ENCODE measurements around the gene SYNGR2. TPM values are rescaled to one million over a fixed set of nuclear protein-coding genes. Genes with fewer than 3 reads are reported as not detected.

SYNGR2 gene
- total and polyA plus RNA-seq, 2 donors (not counting 1 experiment from before 2014, with no cell fraction given), result 15.5 to 23.8 TPM

DNA sequence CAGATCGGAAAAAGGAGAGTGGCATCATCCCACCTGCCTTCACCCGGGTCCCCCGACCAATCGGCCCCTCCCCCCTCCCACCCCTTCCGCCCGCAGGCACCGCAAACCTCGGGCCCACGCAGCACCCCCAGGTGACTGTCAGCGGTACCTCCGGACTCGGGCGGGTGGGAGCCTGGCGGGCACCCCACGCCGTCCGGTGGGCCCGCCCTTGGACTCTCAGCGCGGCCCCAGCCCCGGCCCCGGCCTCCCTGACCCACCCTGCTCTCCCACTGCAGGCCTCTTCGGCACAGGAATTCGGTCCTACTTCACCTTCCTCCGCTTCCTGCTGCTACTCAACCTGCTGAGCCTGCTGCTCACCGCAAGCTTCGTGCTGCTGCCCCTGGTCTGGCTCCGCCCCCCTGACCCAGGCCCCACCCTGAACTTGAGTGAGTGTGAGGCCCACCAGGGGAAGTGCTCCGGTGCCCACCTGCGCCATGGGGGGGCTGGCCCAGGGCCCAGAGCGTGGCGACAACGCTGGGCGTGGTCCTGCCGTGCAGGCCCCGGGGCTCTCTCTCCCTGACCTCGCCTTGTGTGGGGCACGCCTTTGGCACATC, 36.2 kb upstream of the SYNGR2 start:
- Histone ChIP-seq H2AFZ (ENCODE audit: low read length) (no peak overlapping the region), H3K27me3 (ENCODE audit: control insufficient read depth, insufficient read depth, low read length) (peaks cover 28% of the 10 kb centered on the region), H3K79me2 (ENCODE audit: control insufficient read depth, insufficient read depth, low read length) (no peaks in the 10 kb centered on the region)

GRCh38 chr17:78132767-78133178, 35.6 kb upstream of the SYNGR2 start:
- no peak overlapping the region for H2AFZ ChIP-seq (ENCODE audit: low read length)
- no peaks in the 10 kb centered on the region for H3K36me3 ChIP-seq (ENCODE audit: control insufficient read depth, insufficient read depth, low read length)
- H3K4me1 ChIP-seq (ENCODE audit: control insufficient read depth, extremely low read depth, insufficient read depth, low read length), result peaks cover 2% of the 10 kb centered on the region
- H3K79me2 ChIP-seq (ENCODE audit: control insufficient read depth, insufficient read depth, low read length), result no peaks in the 10 kb centered on the region
- no peak for DNase-seq (ENCODE audit: low read depth in 2 of 2)
- no peaks in the 10 kb centered on the region for H4K20me1 ChIP-seq (ENCODE audit: control insufficient read depth, extremely low read depth, insufficient read depth, low read length)
- peaks cover 23% of the 10 kb centered on the region for H3K27me3 ChIP-seq (ENCODE audit: control insufficient read depth, insufficient read depth, low read length)
- no peak overlapping the region for H3K9ac ChIP-seq (ENCODE audit: insufficient read depth, low read length)
- TF ChIP-seq CTCF (conservative IDR thresholded peaks at IDR 0.05 in 1 of 2, IDR thresholded peaks at IDR 0.05 in 1 of 2; ENCODE audit: low read depth in 1 of 2, low read length in 2 of 2) (no peak), EZH2 (IDR thresholded peaks at IDR 0.05; ENCODE audit: low read length, missing control alignments) (peak; percentile 32)
- no peaks in the 10 kb centered on the region for H3K9me3 ChIP-seq (ENCODE audit: control insufficient read depth, insufficient read depth, low read depth, low read length)
- no peak overlapping the region for H3K4me2 ChIP-seq (ENCODE audit: extremely low read depth, insufficient read depth, low read length)
- no peak overlapping the region for H3K27ac ChIP-seq (ENCODE audit: insufficient read depth, low read length)
- no peak overlapping the region for H3K4me3 ChIP-seq (replicated peaks in 1 of 4; ENCODE audit: control extremely low read depth in 1 of 4, insufficient read depth in 1 of 4, low read depth in 3 of 4, low read length in 4 of 4)

More for the DNA sequence above, 36.2 kb upstream of the SYNGR2 start:
- TF ChIP-seq CTCF (conservative IDR thresholded peaks at IDR 0.05 in 1 of 2, IDR thresholded peaks at IDR 0.05 in 1 of 2; ENCODE audit: low read depth in 1 of 2, low read length in 2 of 2) (no peak), EZH2 (IDR thresholded peaks at IDR 0.05; ENCODE audit: low read length, missing control alignments) (no peak)
- no peaks in the 10 kb centered on the region for H3K36me3 ChIP-seq (ENCODE audit: control insufficient read depth, insufficient read depth, low read length)
- H3K4me3 ChIP-seq (replicated peaks in 1 of 4; ENCODE audit: control extremely low read depth in 1 of 4, insufficient read depth in 1 of 4, low read depth in 3 of 4, low read length in 4 of 4), result no peak overlapping the region
- peaks cover 2% of the 10 kb centered on the region for H3K4me1 ChIP-seq (ENCODE audit: control insufficient read depth, extremely low read depth, insufficient read depth, low read length)
- H3K27ac ChIP-seq (ENCODE audit: insufficient read depth, low read length), result no peak overlapping the region
- H3K4me2 ChIP-seq (ENCODE audit: extremely low read depth, insufficient read depth, low read length), result no peak overlapping the region
- no peaks in the 10 kb centered on the region for H4K20me1 ChIP-seq (ENCODE audit: control insufficient read depth, extremely low read depth, insufficient read depth, low read length)
- H3K9me3 ChIP-seq (ENCODE audit: control insufficient read depth, insufficient read depth, low read depth, low read length), result no peaks in the 10 kb centered on the region
- no peak overlapping the region for H3K9ac ChIP-seq (ENCODE audit: insufficient read depth, low read length)
- DNase-seq (ENCODE audit: low read depth in 2 of 2), result no peak

DNA sequence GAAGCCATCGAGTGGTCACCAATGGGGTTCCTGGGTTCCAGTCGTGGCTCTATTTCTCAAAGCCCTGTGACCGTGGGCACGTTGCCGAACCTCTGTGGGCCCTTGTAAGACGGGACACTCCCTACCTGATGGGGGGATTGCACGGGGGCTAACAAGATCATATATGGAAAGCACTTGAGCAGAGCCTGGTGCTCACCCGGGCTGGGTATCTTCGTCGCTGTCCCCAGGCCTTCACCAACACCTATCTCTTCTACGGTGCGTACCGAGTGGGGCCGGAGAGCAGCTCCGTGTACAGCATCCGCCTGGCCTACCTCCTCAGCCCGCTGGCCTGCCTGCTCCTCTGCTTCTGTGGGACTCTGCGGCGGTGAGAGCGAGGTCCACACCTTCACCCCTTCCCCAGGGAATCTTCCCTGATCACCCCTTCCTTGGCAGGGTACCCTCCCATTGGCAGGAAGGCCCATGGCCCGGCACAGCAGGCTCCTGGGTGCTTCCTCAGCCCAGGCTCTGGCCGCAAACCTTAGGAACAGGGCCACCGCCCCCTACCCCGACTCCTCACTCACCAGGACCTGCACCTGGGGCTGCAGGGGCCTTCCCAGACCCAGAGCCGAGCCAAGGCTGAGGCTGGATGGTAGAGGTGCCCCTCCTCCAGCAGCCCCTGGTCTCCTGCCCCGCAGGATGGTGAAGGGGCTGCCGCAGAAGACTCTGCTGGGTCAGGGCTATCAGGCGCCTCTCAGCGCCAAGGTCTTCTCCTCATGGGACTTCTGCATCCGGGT, 35.0 kb upstream of the SYNGR2 start:
- Histone ChIP-seq H3K79me2 (ENCODE audit: control insufficient read depth, insufficient read depth, low read length) (no peaks in the 10 kb centered on the region), H3K9me3 (ENCODE audit: control insufficient read depth, insufficient read depth, low read depth, low read length) (no peaks in the 10 kb centered on the region), H3K27me3 (ENCODE audit: control insufficient read depth, insufficient read depth, low read length) (peaks cover 21% of the 10 kb centered on the region), H2AFZ (ENCODE audit: low read length) (no peak overlapping the region), H3K4me3 (replicated peaks in 1 of 4; ENCODE audit: control extremely low read depth in 1 of 4, insufficient read depth in 1 of 4, low read depth in 3 of 4, low read length in 4 of 4) (no peak overlapping the region), H3K4me1 (ENCODE audit: control insufficient read depth, extremely low read depth, insufficient read depth, low read length) (peaks cover 1% of the 10 kb centered on the region), H3K9ac (ENCODE audit: insufficient read depth, low read length) (no peak overlapping the region), H3K27ac (ENCODE audit: insufficient read depth, low read length) (no peak overlapping the region), H4K20me1 (ENCODE audit: control insufficient read depth, extremely low read depth, insufficient read depth, low read length) (no peaks in the 10 kb centered on the region), H3K4me2 (ENCODE audit: extremely low read depth, insufficient read depth, low read length) (no peak overlapping the region), H3K36me3 (ENCODE audit: control insufficient read depth, insufficient read depth, low read length) (no peaks in the 10 kb centered on the region)
- no peak for TF ChIP-seq CTCF (conservative IDR thresholded peaks at IDR 0.05 in 1 of 2, IDR thresholded peaks at IDR 0.05 in 1 of 2; ENCODE audit: low read depth in 1 of 2, low read length in 2 of 2)
- no peak for TF ChIP-seq EZH2 (IDR thresholded peaks at IDR 0.05; ENCODE audit: low read length, missing control alignments)
- DNase-seq (ENCODE audit: low read depth in 2 of 2), result no peak
